Measurements from ENCODE around the gene PDGFRB. TPM values are rescaled to one million over a fixed set of nuclear protein-coding genes. Genes with fewer than 3 reads are reported as not detected.

Gene PDGFRB
- total RNA-seq, 1 experiment from 2014 or later, result not detected

DNA sequence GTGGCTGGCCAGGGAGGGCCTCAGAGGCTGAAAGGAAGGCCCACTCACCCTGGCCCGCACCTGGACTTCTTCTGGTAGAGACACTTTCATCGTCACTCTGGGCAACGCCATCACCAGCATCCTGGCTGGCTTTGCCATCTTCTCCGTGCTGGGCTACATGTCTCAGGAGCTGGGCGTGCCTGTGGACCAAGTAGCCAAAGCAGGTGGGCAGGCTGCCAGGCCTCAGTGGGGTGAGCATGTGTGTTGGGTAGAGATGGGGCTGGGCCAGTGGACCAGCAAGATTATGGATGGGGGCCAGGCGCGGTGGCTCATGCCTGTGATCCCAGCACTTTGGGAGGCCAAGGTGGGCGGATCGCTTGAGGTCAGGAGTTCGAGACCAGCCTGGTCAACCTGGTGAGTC lies 46.9 kb upstream of the PDGFRB start:
- TF ChIP-seq EZH2 (IDR thresholded peaks at IDR 0.05; ENCODE audit: low read depth), result no peak
- TF ChIP-seq, protein P1, sequence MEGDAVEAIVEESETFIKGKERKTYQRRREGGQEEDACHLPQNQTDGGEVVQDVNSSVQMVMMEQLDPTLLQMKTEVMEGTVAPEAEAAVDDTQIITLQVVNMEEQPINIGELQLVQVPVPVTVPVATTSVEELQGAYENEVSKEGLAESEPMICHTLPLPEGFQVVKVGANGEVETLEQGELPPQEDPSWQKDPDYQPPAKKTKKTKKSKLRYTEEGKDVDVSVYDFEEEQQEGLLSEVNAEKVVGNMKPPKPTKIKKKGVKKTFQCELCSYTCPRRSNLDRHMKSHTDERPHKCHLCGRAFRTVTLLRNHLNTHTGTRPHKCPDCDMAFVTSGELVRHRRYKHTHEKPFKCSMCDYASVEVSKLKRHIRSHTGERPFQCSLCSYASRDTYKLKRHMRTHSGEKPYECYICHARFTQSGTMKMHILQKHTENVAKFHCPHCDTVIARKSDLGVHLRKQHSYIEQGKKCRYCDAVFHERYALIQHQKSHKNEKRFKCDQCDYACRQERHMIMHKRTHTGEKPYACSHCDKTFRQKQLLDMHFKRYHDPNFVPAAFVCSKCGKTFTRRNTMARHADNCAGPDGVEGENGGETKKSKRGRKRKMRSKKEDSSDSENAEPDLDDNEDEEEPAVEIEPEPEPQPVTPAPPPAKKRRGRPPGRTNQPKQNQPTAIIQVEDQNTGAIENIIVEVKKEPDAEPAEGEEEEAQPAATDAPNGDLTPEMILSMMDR (conservative IDR thresholded peaks at IDR 0.05), result no peak
- intact Hi-C loops (cut with micrococcal nuclease; ENCODE audit: unreplicated experiment), result no loop called here
- H3K9me2 ChIP-seq (ENCODE audit: insufficient read depth), result no peaks in the 10 kb centered on the region
- H3K27ac ChIP-seq, result no peak overlapping the region
- H3K9me3 ChIP-seq (ENCODE audit: insufficient read depth, low read depth), result no peaks in the 10 kb centered on the region
- DNase-seq, result no peak
- ChIA-PET POLR2A (ENCODE audit: unreplicated experiment) (no interaction called here), CTCF (no interaction called here)
- no peak overlapping the region for H2AFZ ChIP-seq
- H4K20me1 ChIP-seq (ENCODE audit: insufficient read depth), result no peaks in the 10 kb centered on the region
- H3K27me3 ChIP-seq (ENCODE audit: insufficient read depth, low read depth), result peaks cover 23% of the 10 kb centered on the region
- H3K79me2 ChIP-seq (ENCODE audit: low read depth), result no peaks in the 10 kb centered on the region
- no peaks in the 10 kb centered on the region for H3F3A ChIP-seq (ENCODE audit: insufficient read depth, low read depth)
- H3K4me3 ChIP-seq, result no peak overlapping the region
- no TSS peak for BruUV-seq (replicated peaks)
- no peak overlapping the region for H3K4me2 ChIP-seq
- no peaks in the 10 kb centered on the region for H3K4me1 ChIP-seq (replicated peaks; ENCODE audit: insufficient read depth)
- no peaks in the 10 kb centered on the region for H3K36me3 ChIP-seq (ENCODE audit: low read depth)

DNA sequence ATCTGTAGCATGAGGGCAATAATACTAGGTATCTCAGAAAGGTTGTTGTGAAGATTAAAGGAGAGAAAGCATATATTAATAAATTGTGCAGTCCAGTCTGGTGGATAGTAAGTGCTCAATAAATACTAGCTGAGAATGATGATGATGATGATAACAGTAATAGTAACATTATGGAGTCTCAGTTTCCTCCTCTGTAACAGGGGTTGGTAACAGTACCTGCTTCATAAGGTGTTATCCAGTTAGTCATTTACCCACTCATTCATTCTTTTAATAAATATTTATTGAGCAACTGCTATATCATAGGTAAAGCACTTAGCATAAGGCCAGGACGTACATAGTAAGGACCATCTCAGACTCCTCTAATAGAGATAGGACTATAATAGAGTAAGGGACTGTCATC lies 41.8 kb upstream of the PDGFRB start:
- Histone ChIP-seq H3K79me2 (ENCODE audit: low read depth) (no peaks in the 10 kb centered on the region), H3K9me2 (ENCODE audit: insufficient read depth) (no peaks in the 10 kb centered on the region), H3K4me1 (replicated peaks; ENCODE audit: insufficient read depth) (no peaks in the 10 kb centered on the region), H3F3A (ENCODE audit: insufficient read depth, low read depth) (no peaks in the 10 kb centered on the region), H3K36me3 (ENCODE audit: low read depth) (no peaks in the 10 kb centered on the region), H4K20me1 (ENCODE audit: insufficient read depth) (no peaks in the 10 kb centered on the region), H3K4me3 (no peak overlapping the region), H3K9me3 (ENCODE audit: insufficient read depth, low read depth) (no peaks in the 10 kb centered on the region), H3K4me2 (no peak overlapping the region), H3K27ac (no peak overlapping the region), H3K27me3 (ENCODE audit: insufficient read depth, low read depth) (peaks cover 27% of the 10 kb centered on the region), H2AFZ (no peak overlapping the region)
- POLR2A ChIA-PET (ENCODE audit: unreplicated experiment), result no interaction called here
- CTCF ChIA-PET, result no interaction called here
- no peak for TF ChIP-seq EZH2 (IDR thresholded peaks at IDR 0.05; ENCODE audit: low read depth)
- TF ChIP-seq, protein P1 (conservative IDR thresholded peaks at IDR 0.05), result no peak
- intact Hi-C loops (cut with micrococcal nuclease; ENCODE audit: unreplicated experiment), result no loop called here
- BruUV-seq (replicated peaks), result no TSS peak
- no peak for DNase-seq

DNA sequence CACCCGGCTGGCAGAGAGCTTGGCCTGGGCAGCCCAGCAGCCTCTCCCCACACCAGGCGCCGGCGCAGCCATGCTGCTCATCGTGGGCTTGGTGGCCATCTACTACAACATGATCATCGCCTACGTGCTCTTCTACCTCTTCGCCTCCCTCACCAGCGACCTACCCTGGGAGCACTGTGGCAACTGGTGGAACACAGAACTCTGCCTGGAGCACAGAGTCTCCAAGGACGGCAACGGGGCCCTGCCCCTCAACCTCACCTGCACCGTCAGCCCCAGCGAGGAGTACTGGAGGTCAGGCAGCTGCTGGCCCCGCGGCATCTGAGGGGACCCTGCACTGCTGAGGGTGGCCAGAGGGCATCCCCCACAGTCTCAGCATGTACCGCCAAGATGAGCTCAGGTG lies 41.3 kb upstream of the PDGFRB start:
- Histone ChIP-seq H3K4me2 (no peak overlapping the region), H3K9me2 (ENCODE audit: insufficient read depth) (no peaks in the 10 kb centered on the region), H3K4me3 (no peak overlapping the region), H3K36me3 (ENCODE audit: low read depth) (no peaks in the 10 kb centered on the region), H3K79me2 (ENCODE audit: low read depth) (no peaks in the 10 kb centered on the region), H3K27me3 (ENCODE audit: insufficient read depth, low read depth) (peaks cover 27% of the 10 kb centered on the region), H3F3A (ENCODE audit: insufficient read depth, low read depth) (no peaks in the 10 kb centered on the region), H4K20me1 (ENCODE audit: insufficient read depth) (no peaks in the 10 kb centered on the region), H2AFZ (no peak overlapping the region), H3K4me1 (replicated peaks; ENCODE audit: insufficient read depth) (no peaks in the 10 kb centered on the region), H3K9me3 (ENCODE audit: insufficient read depth, low read depth) (no peaks in the 10 kb centered on the region), H3K27ac (no peak overlapping the region)
- intact Hi-C loops (cut with micrococcal nuclease; ENCODE audit: unreplicated experiment), result no loop called here
- DNase-seq, result no peak
- ChIA-PET CTCF (no interaction called here), POLR2A (ENCODE audit: unreplicated experiment) (no interaction called here)
- BruUV-seq (replicated peaks), result no TSS peak
- TF ChIP-seq, protein P1 (conservative IDR thresholded peaks at IDR 0.05), result no peak
- TF ChIP-seq EZH2 (IDR thresholded peaks at IDR 0.05; ENCODE audit: low read depth), result no peak

Data from PC-9 (cell line).